Measurements from ENCODE around the gene EML6. TPM values are rescaled to one million over a fixed set of nuclear protein-coding genes. Genes with fewer than 3 reads are reported as not detected.

EML6 gene
- total RNA-seq, 4 donors from 2014 or later: 0.51 to 1.1 (median 0.61) TPM

GRCh38 chr2:54894467-54894866 is 171.0 kb downstream of the EML6 start:
- TF ChIP-seq, protein P1, sequence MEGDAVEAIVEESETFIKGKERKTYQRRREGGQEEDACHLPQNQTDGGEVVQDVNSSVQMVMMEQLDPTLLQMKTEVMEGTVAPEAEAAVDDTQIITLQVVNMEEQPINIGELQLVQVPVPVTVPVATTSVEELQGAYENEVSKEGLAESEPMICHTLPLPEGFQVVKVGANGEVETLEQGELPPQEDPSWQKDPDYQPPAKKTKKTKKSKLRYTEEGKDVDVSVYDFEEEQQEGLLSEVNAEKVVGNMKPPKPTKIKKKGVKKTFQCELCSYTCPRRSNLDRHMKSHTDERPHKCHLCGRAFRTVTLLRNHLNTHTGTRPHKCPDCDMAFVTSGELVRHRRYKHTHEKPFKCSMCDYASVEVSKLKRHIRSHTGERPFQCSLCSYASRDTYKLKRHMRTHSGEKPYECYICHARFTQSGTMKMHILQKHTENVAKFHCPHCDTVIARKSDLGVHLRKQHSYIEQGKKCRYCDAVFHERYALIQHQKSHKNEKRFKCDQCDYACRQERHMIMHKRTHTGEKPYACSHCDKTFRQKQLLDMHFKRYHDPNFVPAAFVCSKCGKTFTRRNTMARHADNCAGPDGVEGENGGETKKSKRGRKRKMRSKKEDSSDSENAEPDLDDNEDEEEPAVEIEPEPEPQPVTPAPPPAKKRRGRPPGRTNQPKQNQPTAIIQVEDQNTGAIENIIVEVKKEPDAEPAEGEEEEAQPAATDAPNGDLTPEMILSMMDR (IDR thresholded peaks at IDR 0.05; ENCODE audit: low read depth): no peak

GRCh38 chr2:54895730-54896129 is 172.3 kb downstream of the EML6 start:
- TF ChIP-seq, protein P1 (IDR thresholded peaks at IDR 0.05; ENCODE audit: low read depth): no peak

DNA sequence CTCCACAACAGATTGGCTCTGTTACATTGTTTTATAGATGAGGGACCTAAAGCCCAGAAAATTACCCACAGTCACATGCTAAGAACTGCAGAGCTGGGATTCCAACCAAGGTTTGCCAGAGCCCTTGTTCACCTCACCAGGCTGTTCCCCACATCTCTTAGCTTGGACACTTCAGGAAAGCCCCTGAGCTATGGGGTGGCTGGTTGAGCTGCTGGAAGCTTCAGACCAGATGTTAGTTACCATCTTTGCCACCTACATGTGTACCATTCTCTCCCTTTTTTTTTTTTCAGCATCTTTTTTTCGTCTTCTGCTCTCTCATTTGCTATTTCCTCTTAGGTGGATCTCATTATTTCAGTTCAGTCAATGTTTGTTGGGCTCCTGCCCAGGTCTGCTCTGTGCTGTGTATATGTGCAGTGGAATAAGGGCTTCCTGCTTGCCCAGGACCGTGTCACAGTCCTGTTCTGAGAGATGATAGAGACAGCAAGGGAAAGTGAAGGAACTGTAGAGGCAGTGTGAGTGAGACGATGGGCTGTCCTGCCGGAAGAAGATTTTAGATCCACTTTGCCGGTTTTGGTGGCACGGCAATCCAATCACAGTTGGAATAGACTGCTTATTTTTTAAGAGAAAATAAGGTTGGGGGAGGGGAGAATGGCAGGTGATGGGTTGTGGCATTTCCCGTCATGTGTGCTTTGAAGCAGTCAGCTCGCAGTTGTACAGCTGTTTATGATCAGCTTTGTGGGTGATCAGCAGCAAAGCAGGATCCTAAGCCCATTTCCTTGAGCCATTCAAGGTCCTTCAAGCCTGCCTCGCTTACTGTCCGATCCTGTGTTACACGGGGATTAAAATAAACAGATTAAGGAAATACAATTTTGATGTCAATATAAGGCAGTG is 174.2 kb downstream of the EML6 start:
- TF ChIP-seq, protein P1 (IDR thresholded peaks at IDR 0.05; ENCODE audit: low read depth): no peak

DNA sequence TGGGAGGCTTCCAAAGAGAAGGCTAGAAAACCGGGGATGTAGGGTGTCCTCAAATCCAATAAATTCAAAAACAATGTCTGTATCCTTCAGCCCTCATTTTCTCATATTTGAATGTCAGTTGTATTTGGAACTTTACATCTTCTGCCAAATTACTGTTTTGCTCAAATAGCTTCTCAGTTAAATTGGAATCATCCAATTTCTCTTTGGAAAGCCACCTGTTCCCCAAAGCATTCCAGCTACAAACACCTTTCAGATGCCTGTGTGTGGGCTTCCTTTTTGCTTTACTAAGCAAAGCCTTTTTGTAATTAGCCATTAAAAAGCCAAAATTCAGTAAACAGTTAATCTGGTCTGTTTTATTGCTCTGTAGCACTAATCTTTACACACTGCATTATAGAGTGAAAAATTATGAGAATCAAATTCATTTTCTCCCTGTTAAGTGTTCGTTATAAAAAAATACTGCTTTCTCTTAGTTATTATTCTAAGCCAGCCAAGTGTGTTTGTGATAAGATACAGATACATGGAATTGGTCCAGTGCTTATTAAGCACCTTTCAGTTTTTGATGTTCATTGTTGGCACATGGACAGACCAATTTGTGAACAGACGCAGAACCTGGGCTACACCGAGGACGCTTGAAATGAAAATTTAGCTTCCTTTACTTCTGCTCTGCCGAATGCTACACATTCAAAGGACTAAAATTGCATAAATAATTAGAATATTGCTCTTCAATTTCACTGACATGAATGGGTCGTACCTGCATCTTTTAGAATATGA is 175.2 kb downstream of the EML6 start:
- TF ChIP-seq, protein P1 (IDR thresholded peaks at IDR 0.05; ENCODE audit: low read depth): no peak

DNA sequence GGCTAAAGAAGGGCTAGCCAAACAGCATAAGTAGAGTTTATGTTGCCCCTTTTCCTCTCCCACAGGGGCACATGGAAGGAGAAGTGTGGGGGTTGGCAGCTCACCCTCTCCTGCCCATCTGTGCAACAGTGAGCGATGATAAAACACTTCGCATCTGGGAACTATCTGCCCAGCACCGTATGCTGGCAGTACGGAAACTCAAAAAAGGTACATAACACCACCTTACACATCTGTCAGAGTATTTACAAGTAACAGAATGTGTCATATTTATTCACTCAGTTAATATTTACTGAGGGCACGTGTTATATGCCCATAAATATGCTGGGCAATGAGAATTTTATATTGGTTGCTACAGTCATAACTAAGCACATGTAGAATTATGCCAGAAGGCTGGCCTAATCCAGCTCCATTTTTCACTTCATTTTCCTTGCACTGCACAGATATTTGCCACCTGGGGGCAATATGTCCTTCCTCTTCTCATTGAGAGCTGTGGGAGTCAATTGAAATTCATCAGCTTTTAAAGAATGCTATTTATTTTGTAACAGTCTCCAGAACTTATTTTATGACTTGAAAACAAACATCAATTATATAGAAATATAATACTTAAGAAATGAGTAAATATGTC is 176.2 kb downstream of the EML6 start:
- TF ChIP-seq, protein P1 (IDR thresholded peaks at IDR 0.05; ENCODE audit: low read depth): no peak

- TF ChIP-seq, protein P1 (IDR thresholded peaks at IDR 0.05; ENCODE audit: low read depth): no peak
Observed at GRCh38 chr2:54901224-54901986, 177.9 kb downstream of the EML6 start.
